ENCODE data around the gene UGDH.

The UGDH gene

DNA sequence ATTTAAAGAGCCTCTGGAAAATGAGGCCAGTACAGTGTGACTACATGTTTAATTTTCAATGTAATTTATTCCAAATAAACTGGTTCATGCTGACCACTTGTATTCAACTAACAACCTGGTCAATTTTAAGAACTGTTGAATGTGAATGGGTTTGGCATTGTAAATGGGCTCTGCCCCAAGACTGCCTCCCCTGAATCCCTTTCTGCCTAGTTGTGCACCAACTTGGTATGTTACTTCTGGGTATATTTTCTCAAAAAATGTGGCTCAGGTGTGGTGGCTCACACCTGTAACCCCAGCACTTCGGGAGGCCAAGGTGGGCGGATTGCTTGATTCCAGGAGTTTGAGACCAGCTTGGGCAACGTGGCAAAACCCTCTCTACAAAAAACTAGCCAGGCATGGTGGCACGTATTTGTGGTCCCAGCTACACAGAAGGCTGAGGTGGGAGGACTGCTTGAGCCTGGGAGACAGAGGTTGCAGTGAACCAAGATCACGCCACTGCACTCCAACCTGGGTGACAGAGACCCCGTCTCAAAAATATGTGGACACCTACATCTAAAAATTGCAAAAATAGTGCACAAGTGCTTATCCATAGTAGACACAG, 75.7 kb downstream of the UGDH start:
- DNase-seq: no peak

GRCh38 chr4:39450618-39451017, 76.6 kb downstream of the UGDH start:
- no peak for DNase-seq

Data from activated naive CD4-positive, alpha-beta T cell treated with Interleukin-2 at 50 U/mL for 16 hours (primary cell).